Adipose tissue (tissue), 3 donors: ENCODE data around the gene PLD6. TPM values are rescaled to one million over a fixed set of nuclear protein-coding genes. Genes with fewer than 3 reads are reported as not detected.
"Not testable (repeated sequence)": the region's sequence is repeated elsewhere in the genome, so short reads cannot be mapped to it uniquely, and the experiment has no call there.

ENCODE experiments used
- H3K27ac ChIP-seq: one replicate; pipeline ENCODE4 v1.5.1; 2013; ENCODE audit warnings: low read depth, low read length
- WGBS, 3 donors: extraction: QIAGEN DNeasy Blood & Tissue Kit; methylation state at CpG; one replicate each; pipeline ENCODE4 v1.1.7; 2013; 5-methylcytosine and 5-hydroxymethylcytosine counted together
- polyA plus RNA-seq, 3 donors: library from polyadenylated mRNA; stranded (reverse); fragments of 200-250 nt; gene quantifications; one replicate each; pipeline ENCODE4 v1.2.3, GENCODE V29; 2013
- donor health status: healthy with polysubstance abuse.
- donor health status: Bipolar disorder and iron deficiency.
- donor health status: healthy.

The PLD6 gene, protein sequence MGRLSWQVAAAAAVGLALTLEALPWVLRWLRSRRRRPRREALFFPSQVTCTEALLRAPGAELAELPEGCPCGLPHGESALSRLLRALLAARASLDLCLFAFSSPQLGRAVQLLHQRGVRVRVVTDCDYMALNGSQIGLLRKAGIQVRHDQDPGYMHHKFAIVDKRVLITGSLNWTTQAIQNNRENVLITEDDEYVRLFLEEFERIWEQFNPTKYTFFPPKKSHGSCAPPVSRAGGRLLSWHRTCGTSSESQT
- polyA plus RNA-seq = 1 to 10 TPM; 3.3 to 6.8 (median 3.6) TPM

- WGBS, 3 donors = 9 to 23% (median 17%) methylated on average over 61 to 78 of the region's 78 CpGs
- peak within 1 kb of the TSS; percentile 42 for H3K27ac ChIP-seq
Observed at GRCh38 chr17:17206124-17206912, at the start of gene PLD6. Gene PLD6 (minus strand): TSS chr17:17206333. CDS start chr17:17206286, 47 bp downstream.

- not testable (repeated sequence) for H3K27ac ChIP-seq
- WGBS, 3 donors = 92% methylated on average over 9 to 11 of the region's 11 CpGs
Observed at GRCh38 chr17:17255689-17256088, 49.6 kb upstream of the PLD6 start.

GRCh38 chr17:17254036-17254435, 47.9 kb upstream of the PLD6 start:
- H3K27ac ChIP-seq = no peak overlapping the region
- 69 to 95% (median 83%) methylated on average over 3 of the region's 3 CpGs for WGBS, 3 donors

DNA sequence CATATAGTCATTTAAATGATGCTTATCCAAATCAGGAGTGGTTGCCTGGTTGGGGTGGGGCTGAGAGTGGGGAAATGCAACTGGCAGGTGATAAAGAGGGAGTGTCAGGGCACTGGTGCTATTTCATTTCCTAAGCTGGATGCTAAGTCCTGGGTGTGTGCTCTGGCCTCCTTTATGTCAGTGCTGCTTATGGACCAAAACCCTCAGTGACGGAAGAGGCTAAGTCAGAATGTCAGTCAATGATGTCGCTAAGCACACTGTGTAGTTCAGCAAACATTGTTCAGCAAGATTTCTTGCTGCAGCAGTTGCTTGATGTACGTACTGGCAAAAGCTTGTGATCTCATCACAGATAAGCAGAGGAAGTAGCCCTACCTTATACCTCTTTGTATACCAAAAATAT, 47.3 kb upstream of the PLD6 start:
- H3K27ac ChIP-seq = no peak overlapping the region
- 84 to 95% (median 93%) methylated on average over 3 of the region's 3 CpGs for WGBS, 3 donors

DNA sequence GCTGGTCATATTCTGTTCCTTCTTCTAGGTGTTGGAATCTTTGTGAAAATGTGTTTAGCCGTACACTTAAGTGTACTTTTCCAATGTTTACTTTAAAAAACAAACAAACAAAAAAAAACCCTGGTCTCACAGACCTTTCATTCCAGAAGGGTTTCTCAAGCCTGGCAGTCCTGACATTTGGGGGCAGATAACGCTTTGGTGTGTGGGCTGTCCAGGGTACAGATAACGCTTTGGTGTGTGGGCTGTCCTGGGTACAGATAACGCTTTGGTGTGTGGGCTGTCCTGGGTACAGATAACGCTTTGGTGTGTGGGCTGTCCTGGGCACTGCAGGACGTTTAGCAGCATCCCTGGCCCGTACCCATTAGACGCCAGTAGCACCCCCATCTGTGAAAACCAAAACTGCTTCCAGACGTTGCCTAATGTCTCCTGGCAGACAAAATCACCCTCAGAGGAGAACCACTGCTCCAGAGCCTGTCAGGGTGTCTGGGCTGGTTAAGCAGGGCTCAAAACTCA, 46.1 kb upstream of the PLD6 start:
- WGBS, 3 donors = 55 to 81% (median 74%) methylated on average over 9 of the region's 9 CpGs
- no peak overlapping the region for H3K27ac ChIP-seq

GRCh38 chr17:17246879-17247278, 40.7 kb upstream of the PLD6 start:
- 92 to 93% (median 93%) methylated on average over 3 of the region's 3 CpGs for WGBS, 3 donors
- no peak overlapping the region for H3K27ac ChIP-seq

DNA sequence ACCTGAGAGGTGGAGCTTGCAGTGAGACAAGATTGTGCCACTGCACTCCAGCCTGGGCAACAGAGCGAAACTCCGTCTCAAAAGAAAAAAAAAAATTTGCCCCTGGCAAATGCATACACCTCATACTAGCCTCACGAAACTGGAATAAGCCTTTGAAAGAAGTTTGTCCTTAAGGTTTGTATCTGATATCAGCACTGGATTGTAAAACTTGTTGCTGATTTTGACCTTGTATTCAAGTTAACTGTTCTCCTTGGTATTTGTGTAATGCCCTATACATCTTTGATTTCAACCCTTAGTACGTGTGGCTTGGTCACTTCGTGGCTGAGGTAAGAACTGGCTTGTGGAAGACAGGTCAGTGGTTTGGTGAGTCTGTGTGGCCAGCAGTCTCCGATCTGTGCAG, 37.0 kb upstream of the PLD6 start:
- no peak overlapping the region for H3K27ac ChIP-seq
- 87 to 95% (median 88%) methylated on average over 6 of the region's 6 CpGs for WGBS, 3 donors

DNA sequence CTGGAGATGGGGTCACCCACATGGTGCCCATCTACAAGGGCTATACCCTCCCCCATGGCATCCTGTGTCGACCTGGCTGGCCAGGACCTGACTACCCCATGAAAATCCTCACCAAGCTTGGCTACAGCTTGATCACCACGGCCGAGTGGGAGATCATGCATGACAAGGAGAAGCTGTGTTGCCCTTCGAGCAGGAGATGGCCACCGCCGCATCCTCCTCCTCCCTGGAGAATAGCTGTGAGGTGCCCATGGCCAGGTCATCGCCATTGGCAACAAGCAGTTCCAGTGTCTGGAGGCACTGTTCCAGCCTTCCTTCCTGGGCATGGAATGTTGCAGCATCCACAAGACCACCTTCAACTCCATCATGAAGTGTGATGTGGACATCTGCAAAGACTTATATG, 36.1 kb upstream of the PLD6 start:
- H3K27ac ChIP-seq = no peak overlapping the region
- 93 to 95% (median 94%) methylated on average over 7 of the region's 7 CpGs for WGBS, 3 donors

GRCh38 chr17:17241656-17242055, 35.5 kb upstream of the PLD6 start:
- no peak overlapping the region for H3K27ac ChIP-seq
- WGBS, 3 donors = 86 to 88% (median 87%) methylated on average over 10 of the region's 10 CpGs

- 63 to 81% (median 70%) methylated on average over 1 of the region's 1 CpG for WGBS, 3 donors
- H3K27ac ChIP-seq = no peak overlapping the region
Observed at GRCh38 chr17:17239832-17240231, 33.7 kb upstream of the PLD6 start.

DNA sequence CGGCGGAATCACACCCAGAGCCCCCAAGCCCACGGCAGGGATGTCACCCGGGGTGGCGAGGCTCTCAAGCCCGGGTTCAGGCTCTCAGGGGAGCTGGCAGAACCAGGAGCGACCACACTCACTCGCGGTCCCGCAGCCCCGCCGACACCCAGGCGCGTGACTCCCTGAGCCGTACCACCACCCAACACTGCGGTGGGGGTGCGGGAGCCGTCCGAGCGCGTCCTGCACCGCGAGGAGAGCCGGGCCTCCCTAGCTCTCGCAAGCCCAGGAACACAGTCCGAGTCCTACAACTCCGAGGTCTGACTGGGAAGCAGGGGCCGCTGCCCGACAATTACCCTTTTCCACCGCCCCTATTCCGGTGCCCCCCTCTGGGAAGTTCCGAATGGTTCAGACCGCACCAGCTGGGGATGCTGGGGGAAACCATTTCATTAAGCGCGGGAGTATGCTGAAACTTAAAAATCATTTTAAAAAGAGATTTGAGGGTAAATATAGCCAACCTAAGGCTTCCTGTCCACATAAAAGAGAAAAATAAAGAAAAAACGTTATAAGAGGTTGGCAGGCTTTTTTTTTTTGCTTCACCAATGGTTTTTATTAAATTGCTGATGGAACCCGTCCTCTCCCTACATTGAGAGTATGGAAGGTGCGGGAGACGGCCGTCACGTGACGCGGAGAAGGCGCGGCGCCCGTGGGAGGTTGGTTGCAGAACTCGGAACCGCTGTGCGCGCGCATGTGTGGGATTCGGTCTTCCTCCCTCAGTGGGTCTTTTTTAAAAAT, 31.1 kb upstream of the PLD6 start, which contains the start of gene FLCN:
Gene FLCN (minus strand): TSS at position 143 of the 774 bp plus-strand sequence. CDS start 9,031 bp downstream, outside the sequence.
- 0 to 1% (median 0%) methylated on average over 53 of the region's 53 CpGs for WGBS, 3 donors
- no peak within 1 kb of the TSS for H3K27ac ChIP-seq

DNA sequence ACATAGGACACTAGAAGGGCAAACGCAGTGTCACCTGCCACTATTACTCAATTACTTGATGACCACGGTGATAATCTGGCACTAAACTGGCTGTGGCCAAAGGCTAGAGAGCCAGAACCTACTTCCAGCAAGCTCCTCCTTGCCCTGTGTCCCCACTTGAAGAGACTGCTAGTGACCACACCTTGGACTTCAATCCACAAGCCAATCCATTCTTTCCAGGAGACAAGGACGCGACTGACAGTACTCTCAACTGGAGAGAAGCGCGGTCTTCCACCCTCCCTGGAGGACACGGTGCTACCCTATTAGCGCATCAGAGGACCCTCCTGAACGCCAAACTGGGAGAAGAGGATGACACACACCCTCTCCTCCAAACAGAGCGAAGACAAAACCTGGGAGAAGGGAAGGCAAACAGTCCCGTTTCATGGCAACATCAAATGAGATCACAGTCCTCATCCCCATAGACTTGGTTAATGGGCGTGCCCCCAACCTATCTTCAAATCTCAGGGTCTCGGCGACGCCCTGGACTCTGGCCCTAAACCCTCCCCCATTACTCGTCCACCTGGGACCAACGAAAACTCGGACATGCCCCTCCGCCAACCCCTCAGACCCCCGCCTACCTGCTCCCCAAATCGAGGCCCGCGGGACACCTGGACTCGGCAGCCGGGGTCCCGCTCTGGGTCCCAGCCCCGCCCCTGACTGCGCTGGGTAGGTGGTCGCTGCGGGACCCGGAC, 30.3 kb upstream of the PLD6 start:
- H3K27ac ChIP-seq = no peak overlapping the region
- 0 to 1% (median 0%) methylated on average over 29 to 31 of the region's 31 CpGs for WGBS, 3 donors

DNA sequence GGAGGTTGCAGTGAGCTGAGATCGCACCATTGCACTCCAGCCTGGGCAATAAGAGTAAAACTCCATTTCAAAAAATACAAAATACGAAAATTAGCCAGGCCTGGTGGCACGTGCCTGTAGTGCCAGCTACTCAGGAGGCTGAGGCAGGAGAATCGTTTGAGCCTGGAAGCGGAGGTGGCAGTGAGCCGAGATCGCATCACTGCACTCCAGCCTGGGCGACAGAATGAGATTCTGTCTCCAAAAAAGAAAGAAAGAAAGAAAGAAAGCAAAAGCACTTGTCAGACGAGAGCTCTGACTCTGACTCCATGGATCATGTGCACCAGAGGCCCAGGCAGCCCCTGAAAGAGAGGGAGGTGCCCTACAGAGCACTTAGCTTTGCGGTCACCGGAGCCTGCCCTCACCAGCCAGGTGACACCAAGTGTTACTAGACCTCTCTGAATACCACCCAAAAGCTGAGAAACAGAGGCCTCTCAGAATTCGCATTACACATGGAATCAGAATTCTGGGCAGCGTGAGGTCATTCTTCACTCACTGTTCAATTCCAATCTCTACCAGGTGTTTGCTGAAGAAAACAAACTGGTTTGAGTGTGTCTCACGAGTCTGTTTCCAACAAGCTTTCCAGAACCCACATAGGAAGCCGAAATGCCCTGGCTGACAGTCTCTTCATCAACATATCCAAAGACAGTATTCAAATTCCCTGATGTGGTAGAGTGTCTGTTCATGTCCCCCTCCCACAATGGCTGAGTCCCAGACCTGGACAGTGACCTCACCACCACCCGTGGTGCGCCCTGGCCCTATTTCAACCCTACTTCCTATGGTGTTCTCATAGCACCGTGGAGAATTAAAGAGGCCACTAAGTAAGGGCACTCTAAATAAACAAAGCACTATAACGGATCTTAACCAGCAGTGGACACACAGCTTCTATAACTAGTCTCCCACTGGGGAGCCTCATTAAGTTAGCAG, 29.4 kb upstream of the PLD6 start:
- WGBS, 3 donors = 49 to 64% (median 51%) methylated on average over 19 of the region's 19 CpGs
- H3K27ac ChIP-seq = no peak overlapping the region

DNA sequence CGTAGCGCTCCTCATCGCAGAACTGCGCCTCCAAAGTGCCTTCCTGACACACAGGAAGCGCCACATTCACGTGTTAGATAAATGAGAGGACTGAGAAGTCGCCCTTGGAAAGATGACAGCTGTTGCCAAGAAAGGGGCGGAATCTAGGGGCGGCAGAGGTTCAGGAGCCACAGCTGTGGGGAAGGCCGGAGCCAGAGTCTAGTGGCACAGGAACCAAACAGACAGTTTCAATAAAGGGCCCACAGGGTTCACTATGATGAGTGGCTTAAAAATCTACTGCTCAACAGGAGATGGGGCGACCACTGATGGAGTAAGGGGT, 26.1 kb upstream of the PLD6 start:
- 62 to 85% (median 80%) methylated on average over 11 of the region's 11 CpGs for WGBS, 3 donors
- no peak overlapping the region for H3K27ac ChIP-seq

- 64 to 84% (median 83%) methylated on average over 16 of the region's 16 CpGs for WGBS, 3 donors
- H3K27ac ChIP-seq = no peak overlapping the region
Observed at GRCh38 chr17:17231621-17232302, 25.6 kb upstream of the PLD6 start.

DNA sequence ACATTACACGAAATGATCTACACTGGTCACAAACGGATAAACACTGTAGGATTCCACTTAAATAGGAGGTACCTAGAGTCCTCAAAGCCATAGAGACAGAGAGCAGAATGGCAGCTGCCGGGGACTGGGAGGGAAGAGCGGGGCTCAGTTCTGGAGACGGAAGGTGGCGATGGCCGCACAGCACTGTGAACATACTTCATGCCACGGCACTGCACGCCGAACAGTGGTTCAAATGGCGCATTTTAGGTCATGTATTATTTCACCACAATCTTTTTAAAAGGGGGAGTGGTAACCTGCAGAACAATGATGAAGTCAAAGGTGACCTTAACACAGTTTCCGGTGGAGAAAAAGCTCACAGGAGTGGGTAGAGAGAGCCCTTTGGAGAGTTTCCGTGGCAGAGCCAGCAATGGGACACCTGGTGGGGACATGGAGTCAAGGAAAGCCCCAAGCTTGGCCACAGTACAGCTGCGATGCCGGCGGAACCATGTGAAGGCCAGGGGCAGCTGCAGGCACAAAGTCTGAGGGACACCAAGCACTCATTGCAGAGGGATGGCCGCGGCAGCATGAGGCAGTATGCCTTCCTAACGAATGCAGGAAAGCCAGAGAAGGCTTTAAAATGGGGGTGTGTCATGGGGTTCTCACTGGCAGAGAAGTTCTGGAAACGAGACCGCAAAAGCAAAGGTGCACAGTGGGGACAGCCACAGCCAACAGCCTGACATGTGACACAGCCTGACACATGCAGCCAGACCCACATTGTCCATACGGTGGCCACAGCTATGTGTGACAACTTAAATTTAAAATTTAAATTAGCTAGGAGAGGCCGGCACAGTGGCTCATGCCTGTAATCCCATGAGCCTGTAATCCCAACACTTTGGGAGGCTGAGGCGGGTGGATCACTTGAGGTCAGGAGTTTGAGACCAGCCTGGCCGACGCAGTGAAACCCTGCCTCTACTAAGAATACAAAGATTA, 23.6 kb upstream of the PLD6 start:
- WGBS, 3 donors = 90 to 92% (median 91%) methylated on average over 26 of the region's 26 CpGs
- no peak overlapping the region for H3K27ac ChIP-seq
